Kidney (tissue), 14 donors: Measurements from ENCODE around the gene PITPNM3. TPM values are rescaled to one million over a fixed set of nuclear protein-coding genes. Genes with fewer than 3 reads are reported as not detected.

Experiments used
- DNase-seq, 5 donors: peaks; one replicate each; pipeline ENCODE4 v3.0.0-alpha.2; 2013 to 2020
- FAIRE-seq: peaks from 2 replicates; lab custom pipeline; 2012; peaks lifted over from hg19 to GRCh38; lab: Jason Lieb, UNC
- H3K27ac ChIP-seq, 2 donors: one replicate each; pipeline ENCODE4 v1.7.0; 2013; ENCODE audit warnings: low read depth in 2 of 2, low read length in 2 of 2, inconsistent platforms in 1 of 2
- H3K27me3 ChIP-seq: one replicate; pipeline ENCODE4 v1.7.1; 2013; ENCODE audit warnings: low read length, inconsistent platforms; ENCODE audit not compliant: control insufficient read depth, insufficient read depth
- H3K36me3 ChIP-seq, 3 donors: one replicate each; pipeline versions ENCODE4 v1.7.0 to v1.7.1; 2013; ENCODE audit warnings: low read length in 3 of 3, control low read depth in 1 of 3, inconsistent platforms in 1 of 3; ENCODE audit not compliant: insufficient read depth in 3 of 3, control insufficient read depth in 2 of 3
- H3K4me1 ChIP-seq, 3 donors: one replicate each; pipeline versions ENCODE4 v1.7.0 to v1.7.1; 2013; ENCODE audit warnings: low read length in 3 of 3, inconsistent platforms in 1 of 3, low read depth in 1 of 3; ENCODE audit not compliant: control insufficient read depth in 2 of 3, insufficient read depth in 2 of 3
- H3K4me3 ChIP-seq, 3 donors: one replicate each; pipeline versions ENCODE4 v1.7.0 to v1.8.1; 2013; ENCODE audit warnings: low read length in 3 of 3, control low read depth in 1 of 3, inconsistent platforms in 1 of 3
- H3K9ac ChIP-seq, 3 donors: one replicate each; pipeline versions ENCODE4 v1.7.0 to v1.7.1; 2013; ENCODE audit warnings: low read length in 3 of 3, control low read depth in 1 of 3, inconsistent platforms in 1 of 3
- H3K9me3 ChIP-seq, 3 donors: one replicate each; pipeline versions ENCODE4 v1.7.0 to v1.7.1; 2013; ENCODE audit warnings: low read length in 3 of 3, control low read depth in 1 of 3, inconsistent platforms in 1 of 3; ENCODE audit not compliant: control insufficient read depth in 2 of 3, insufficient read depth in 1 of 3
- intact Hi-C: fragments of 100-400 bp; cut with DNase I; formaldehyde crosslinking; loops from one replicate; pipeline ENCODE4 v1.11.1; 2022
- polyA plus RNA-seq: library from polyadenylated mRNA; stranded (reverse); fragments of 350-450 nt; fragmentation: Illumina TruSeq; extraction: RNeasy Lipid Tissue Mini Kit (QIAGEN cat#74804); gene quantifications from one replicate; pipeline ENCODE4 v1.2.3, GENCODE V29; 2014; ENCODE audit warnings: low read depth, low replicate concordance; ENCODE audit not compliant: insufficient read depth
- total RNA-seq: library from RNA; stranded (reverse); fragmentation: NEBNext Ultra II Directional; extraction: Animal tissue kit (Norgen Biotek cat#: 25700); gene quantifications from one replicate; pipeline ENCODE4 v1.2.1, GENCODE V29; 2021
- TF ChIP-seq, protein P1 (sequence below): IDR thresholded peaks from 3 replicates; pipeline ENCODE4 v1.5.1; 2012; ENCODE audit warnings: mild to moderate bottlenecking, moderate library complexity, borderline replicate concordance; ENCODE audit not compliant: insufficient read depth; ENCODE audit errors: extremely low read depth
- donor health status: control.
- donor health status: control.
- donor health status: control.
- donor health status: control.
- donor health status: control.
- donor health status: DM: yes; HTN: yes; CAD: no.
- donor health status: Normal renal cell carcinoma (clear cell type).

PITPNM3 gene
- total and polyA plus RNA-seq, 2 donors from 2014 or later: 1.8 to 9.1 TPM

DNA sequence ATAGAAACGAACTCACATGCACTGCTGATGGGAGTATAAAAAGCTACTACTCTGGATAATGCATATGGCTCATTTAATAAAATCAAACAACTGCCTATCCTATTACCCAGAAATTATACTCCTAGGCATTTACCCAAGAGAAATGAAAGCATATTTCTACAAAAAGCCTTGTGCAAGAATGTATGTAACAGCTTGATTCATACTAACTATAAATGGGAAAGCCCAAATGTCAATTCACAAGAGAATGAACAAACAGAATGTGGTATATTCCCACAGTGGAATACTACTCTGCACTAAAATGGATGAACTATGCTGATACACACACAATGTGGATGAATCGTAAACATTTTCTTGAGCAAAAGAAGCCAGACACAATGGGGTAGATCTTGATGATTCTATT lies 45.8 kb upstream of the PITPNM3 start:
- Histone ChIP-seq H3K27ac (no peak overlapping the region), H3K4me3 (no peak overlapping the region), H3K36me3 (peaks cover 5 to 24% (median 20%) of the 10 kb centered on the region in 3 donors), H3K4me1 (peaks cover 0 to 7% (median 0%) of the 10 kb centered on the region in 3 donors), H3K27me3 (no peaks in the 10 kb centered on the region), H3K9me3 (no peaks in the 10 kb centered on the region), H3K9ac (no peak overlapping the region)
- TF ChIP-seq, protein P1, sequence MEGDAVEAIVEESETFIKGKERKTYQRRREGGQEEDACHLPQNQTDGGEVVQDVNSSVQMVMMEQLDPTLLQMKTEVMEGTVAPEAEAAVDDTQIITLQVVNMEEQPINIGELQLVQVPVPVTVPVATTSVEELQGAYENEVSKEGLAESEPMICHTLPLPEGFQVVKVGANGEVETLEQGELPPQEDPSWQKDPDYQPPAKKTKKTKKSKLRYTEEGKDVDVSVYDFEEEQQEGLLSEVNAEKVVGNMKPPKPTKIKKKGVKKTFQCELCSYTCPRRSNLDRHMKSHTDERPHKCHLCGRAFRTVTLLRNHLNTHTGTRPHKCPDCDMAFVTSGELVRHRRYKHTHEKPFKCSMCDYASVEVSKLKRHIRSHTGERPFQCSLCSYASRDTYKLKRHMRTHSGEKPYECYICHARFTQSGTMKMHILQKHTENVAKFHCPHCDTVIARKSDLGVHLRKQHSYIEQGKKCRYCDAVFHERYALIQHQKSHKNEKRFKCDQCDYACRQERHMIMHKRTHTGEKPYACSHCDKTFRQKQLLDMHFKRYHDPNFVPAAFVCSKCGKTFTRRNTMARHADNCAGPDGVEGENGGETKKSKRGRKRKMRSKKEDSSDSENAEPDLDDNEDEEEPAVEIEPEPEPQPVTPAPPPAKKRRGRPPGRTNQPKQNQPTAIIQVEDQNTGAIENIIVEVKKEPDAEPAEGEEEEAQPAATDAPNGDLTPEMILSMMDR: no peak
- DNase-seq: no peak
- intact Hi-C loops: no loop called here
- FAIRE-seq: no peak

DNA sequence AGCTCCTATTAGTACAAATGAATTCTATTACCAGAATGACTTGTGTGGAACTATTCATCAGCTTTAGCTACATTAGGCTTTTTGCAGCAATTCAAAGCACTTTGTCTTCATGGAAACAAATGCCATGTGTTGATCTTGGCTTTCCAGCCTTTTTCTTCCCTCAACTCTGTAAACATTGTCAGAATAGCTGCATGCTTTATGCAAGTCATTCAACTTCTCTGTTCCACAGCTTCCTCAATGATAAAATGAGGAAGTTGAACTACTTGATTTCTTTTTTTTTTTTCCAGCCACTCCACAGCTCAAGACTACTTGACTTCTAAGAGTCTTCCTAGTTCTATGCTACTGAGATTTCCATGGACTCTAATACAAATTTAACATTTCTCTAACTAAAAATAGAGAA lies 43.0 kb upstream of the PITPNM3 start:
- H3K4me1 ChIP-seq: peaks cover 0 to 7% (median 0%) of the 10 kb centered on the region in 3 donors
- FAIRE-seq: no peak
- no peaks in the 10 kb centered on the region for H3K27me3 ChIP-seq
- no peak overlapping the region for H3K9ac ChIP-seq
- intact Hi-C loops: no loop called here
- TF ChIP-seq, protein P1: no peak
- no peaks in the 10 kb centered on the region for H3K9me3 ChIP-seq
- peak in 1 of 5 donors; percentile 29 for DNase-seq
- peaks cover 4 to 17% (median 12%) of the 10 kb centered on the region in 3 donors for H3K36me3 ChIP-seq
- no peak overlapping the region for H3K4me3 ChIP-seq
- H3K27ac ChIP-seq: no peak overlapping the region

DNA sequence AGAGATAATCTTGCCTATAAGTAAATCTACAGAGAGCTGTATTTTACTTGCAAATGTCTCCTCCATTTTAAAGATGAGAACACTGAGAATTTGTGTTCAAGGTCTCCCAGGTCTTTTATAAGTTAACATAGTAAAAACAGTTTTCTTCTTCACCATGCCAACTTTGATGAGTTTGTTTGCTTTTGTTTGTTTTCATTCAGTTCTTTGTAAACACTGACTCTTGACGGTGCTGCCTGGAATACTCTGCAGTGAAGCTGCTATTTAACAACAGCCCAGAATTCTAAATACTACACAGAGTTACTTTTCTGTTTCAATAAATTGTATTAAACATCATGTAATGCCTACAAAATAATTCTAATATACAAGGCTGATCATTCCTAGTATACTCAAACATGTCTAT lies 41.4 kb upstream of the PITPNM3 start:
- Histone ChIP-seq H3K9ac (no peak overlapping the region), H3K27ac (no peak overlapping the region)
- intact Hi-C loops: no loop called here

More for the DNA sequence above, 41.4 kb upstream of the PITPNM3 start:
- H3K36me3 ChIP-seq: peaks cover 2 to 18% (median 12%) of the 10 kb centered on the region in 3 donors
- DNase-seq: no peak
- TF ChIP-seq, protein P1: no peak
- H3K4me1 ChIP-seq: peaks cover 0 to 7% (median 0%) of the 10 kb centered on the region in 3 donors
- no peaks in the 10 kb centered on the region for H3K27me3 ChIP-seq
- FAIRE-seq: no peak
- no peak overlapping the region for H3K4me3 ChIP-seq
- no peaks in the 10 kb centered on the region for H3K9me3 ChIP-seq
